Muscle layer of colon (tissue), 2 donors: Measurements from ENCODE around the gene CENPB.

ENCODE experiments used
- H3K27ac ChIP-seq: one replicate; pipeline ENCODE4 v1.7.0; 2013; ENCODE audit warnings: low read depth, mild to moderate bottlenecking, low read length, moderate library complexity
- H3K27me3 ChIP-seq, 2 donors: one replicate each; pipeline ENCODE4 v1.7.0; 2013; ENCODE audit warnings: low read length in 2 of 2, mild to moderate bottlenecking in 2 of 2; ENCODE audit not compliant: insufficient read depth in 2 of 2, control insufficient read depth in 1 of 2
- H3K36me3 ChIP-seq: one replicate; pipeline ENCODE4 v1.7.0; 2013; ENCODE audit warnings: mild to moderate bottlenecking, low read length; ENCODE audit not compliant: insufficient read depth
- H3K4me1 ChIP-seq: one replicate; pipeline ENCODE4 v1.7.0; 2013; ENCODE audit warnings: mild to moderate bottlenecking, low read length; ENCODE audit not compliant: insufficient read depth
- H3K4me3 ChIP-seq, 2 donors: one replicate each; pipeline ENCODE4 v1.7.0; 2013; ENCODE audit warnings: low read length in 2 of 2, low read depth in 1 of 2, mild to moderate bottlenecking in 1 of 2, moderate library complexity in 1 of 2
- H3K9ac ChIP-seq: one replicate; pipeline ENCODE4 v1.7.0; 2013; ENCODE audit warnings: low read length
- H3K9me3 ChIP-seq: one replicate; pipeline ENCODE4 v1.7.0; 2013; ENCODE audit warnings: mild to moderate bottlenecking, low read length
- donor health status: abdominal sarcoma.
- donor health status: Adenocarcinoma of cecum.

CENPB gene

DNA sequence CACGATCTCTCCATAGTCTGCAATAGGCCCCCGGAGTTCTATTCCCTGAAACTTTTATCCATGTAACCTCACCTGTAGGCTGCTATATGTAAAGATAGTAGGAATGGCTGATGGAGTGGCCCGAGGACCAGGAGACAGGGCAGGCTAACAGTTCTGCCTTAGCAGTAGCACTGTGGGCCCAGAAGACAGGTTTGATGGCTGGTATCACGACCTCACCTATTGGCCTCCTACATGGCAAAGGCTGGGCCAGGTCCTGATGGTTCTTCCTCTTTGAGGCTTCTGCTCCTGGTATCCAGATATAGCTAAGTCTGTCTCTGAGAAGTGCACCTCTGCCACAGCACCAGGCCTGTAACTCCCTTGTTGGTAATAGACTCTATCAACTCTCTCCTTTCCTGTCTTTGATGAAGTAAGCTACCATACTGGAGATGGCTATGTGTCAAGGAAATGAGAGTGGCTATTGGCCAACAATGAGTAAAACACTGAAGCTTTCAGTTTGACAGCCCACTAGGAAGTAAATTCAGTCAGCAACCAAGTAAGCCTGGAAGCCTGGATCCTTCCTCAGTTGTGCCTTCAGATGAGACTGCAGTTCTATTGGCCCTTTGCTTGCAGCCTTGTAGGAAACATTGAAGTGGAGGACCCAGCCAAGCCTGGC lies 11.0 kb downstream of the CENPB start:
- no peak overlapping the region for H3K27ac ChIP-seq
- H3K27me3 ChIP-seq = no peaks in the 10 kb centered on the region
- H3K4me3 ChIP-seq = no peak overlapping the region
- no peak overlapping the region for H3K9ac ChIP-seq
- peaks cover 14% of the 10 kb centered on the region for H3K4me1 ChIP-seq
- H3K9me3 ChIP-seq = no peaks in the 10 kb centered on the region
- H3K36me3 ChIP-seq = no peaks in the 10 kb centered on the region

DNA sequence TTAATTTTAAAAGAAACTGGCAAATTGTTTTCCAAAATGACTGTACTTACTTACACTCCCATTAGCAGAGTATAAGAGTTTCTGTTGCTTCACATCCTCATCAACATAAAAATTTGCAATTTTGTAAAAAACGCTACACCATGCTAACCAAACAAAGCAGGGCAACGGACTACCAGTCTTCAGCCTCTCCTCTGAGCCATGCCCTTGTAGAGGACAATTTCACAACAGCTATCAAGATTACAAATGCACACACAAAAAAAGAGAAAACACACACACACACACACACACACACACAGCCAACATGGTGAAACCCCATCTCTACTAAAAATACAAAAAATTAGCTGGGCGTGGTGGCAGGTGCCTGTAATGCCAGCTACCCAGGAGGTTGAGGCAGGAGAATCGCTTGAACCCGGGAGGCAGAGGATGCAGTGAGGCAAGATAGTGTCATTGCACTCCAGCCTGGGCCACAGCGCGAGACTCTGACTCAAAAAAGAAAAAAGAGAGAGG lies 14.9 kb downstream of the CENPB start:
- Histone ChIP-seq H3K4me3 (no peak overlapping the region), H3K9ac (no peak overlapping the region)

DNA sequence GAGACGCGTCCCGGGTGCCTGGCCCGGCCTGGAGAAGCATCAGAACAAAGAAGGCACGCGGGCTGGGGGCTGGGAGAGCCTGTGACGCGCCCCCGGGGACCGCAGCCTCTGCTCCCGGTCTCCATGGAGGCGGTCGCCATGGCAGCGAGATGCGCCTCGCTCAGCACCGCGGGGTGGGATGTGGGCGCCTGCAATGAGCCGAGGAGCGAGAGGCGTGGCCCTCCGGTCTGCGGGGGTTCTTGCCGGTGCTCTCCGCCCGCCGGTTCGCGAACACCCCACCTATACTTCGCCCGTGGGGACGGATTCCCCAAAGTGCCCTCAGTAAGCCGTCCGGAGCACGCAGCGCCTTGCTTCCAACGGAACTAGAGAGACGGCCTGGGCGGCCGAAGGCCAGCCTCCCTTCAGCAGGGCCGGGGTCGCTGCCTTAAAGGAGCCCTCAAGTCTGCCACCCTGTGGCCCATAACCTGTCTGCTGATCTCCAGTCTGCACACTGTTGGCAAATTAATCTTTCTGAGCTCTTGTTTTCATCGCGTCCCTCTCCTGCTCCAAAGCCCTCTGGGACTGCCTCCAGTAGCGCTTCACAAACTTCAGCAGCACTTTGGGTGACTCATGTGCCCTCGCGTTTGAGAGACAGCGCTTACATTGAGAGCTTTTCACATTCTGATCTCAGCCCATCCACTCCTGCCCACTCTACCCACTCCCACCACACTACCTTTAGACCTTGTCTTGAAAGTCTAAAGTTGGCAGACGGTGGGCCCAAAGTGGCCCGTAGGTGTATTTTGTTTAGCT lies 18.0 kb downstream of the CENPB start:
- Histone ChIP-seq H3K27ac (peak overlapping the region; percentile 91), H3K4me1 (peaks cover 41% of the 10 kb centered on the region), H3K9ac (peak overlapping the region; percentile 53), H3K4me3 (peak overlapping the region; percentile 52 to 82), H3K27me3 (no peaks in the 10 kb centered on the region), H3K9me3 (no peaks in the 10 kb centered on the region), H3K36me3 (no peaks in the 10 kb centered on the region)

More for the DNA sequence above, 14.9 kb downstream of the CENPB start:
- Histone ChIP-seq H3K27me3 (no peaks in the 10 kb centered on the region), H3K36me3 (no peaks in the 10 kb centered on the region), H3K4me1 (peaks cover 10% of the 10 kb centered on the region), H3K9me3 (no peaks in the 10 kb centered on the region), H3K27ac (no peak overlapping the region)

DNA sequence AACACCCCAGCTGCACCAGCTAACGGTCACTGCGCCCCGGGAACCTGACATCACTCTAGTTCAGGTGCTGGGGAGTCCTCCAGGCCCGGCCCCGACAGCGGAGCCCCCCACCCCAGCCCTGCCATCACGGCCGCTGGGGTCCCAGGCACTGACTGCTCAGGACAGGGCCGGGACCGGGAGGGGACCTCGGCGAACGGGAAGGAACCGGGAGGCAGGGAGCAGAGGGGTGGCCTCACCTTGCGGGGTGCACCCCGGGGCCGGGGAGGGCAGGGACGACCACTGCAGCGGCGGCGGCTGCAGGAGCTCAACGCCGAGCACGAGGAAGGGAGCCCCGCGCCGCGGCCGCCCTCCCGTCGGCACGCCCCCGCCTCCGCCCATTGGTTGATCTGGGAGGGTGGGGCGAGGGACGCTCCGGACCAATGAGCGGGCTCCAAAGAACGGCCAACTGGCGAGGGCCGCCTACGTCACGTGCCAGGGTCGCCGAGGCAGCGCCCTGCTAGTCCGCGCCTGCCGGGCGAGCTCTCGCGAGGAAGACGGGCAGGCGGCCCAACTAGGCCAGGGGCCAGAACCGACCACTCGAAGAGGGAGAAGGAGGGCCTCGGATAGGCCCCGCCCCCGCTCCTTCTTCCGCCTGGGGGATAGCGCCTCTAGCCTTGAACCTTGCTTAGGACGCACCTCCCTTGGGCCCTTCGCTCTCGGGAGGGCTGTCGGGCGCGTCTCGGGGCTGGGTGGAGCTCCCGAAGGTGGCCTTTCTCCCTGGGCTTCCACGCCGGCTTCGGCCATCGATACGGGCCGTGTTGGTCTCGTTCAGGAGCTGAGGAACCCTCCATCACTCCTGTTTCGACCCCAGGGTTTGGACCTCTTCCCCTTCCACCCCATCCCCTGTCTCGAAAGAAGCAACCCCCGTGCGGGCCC lies 18.9 kb downstream of the CENPB start, which contains the start of gene ADISSP:
ADISSP (minus strand) TSS at position 327 of the 915 bp plus-strand sequence. CDS start 7,653 bp downstream, outside the sequence.
- H3K9ac ChIP-seq = peak within 1 kb of the TSS; percentile 53
- peak within 1 kb of the TSS; percentile 91 for H3K27ac ChIP-seq
- no peaks in the 10 kb centered on the region for H3K36me3 ChIP-seq
- no peaks in the 10 kb centered on the region for H3K9me3 ChIP-seq
- peaks cover 43% of the 10 kb centered on the region for H3K4me1 ChIP-seq
- H3K27me3 ChIP-seq = no peaks in the 10 kb centered on the region
- H3K4me3 ChIP-seq = peak within 1 kb of the TSS; percentile 52 to 82

- peak overlapping the region; percentile 51 to 82 for H3K4me3 ChIP-seq
- no peaks in the 10 kb centered on the region for H3K9me3 ChIP-seq
- no peaks in the 10 kb centered on the region for H3K36me3 ChIP-seq
- peak overlapping the region; percentile 37 for H3K9ac ChIP-seq
- peak overlapping the region; percentile 74 for H3K27ac ChIP-seq
- no peaks in the 10 kb centered on the region for H3K27me3 ChIP-seq
- peaks cover 49% of the 10 kb centered on the region for H3K4me1 ChIP-seq
Observed at GRCh38 chr20:3767110-3767426, 19.5 kb downstream of the CENPB start.

DNA sequence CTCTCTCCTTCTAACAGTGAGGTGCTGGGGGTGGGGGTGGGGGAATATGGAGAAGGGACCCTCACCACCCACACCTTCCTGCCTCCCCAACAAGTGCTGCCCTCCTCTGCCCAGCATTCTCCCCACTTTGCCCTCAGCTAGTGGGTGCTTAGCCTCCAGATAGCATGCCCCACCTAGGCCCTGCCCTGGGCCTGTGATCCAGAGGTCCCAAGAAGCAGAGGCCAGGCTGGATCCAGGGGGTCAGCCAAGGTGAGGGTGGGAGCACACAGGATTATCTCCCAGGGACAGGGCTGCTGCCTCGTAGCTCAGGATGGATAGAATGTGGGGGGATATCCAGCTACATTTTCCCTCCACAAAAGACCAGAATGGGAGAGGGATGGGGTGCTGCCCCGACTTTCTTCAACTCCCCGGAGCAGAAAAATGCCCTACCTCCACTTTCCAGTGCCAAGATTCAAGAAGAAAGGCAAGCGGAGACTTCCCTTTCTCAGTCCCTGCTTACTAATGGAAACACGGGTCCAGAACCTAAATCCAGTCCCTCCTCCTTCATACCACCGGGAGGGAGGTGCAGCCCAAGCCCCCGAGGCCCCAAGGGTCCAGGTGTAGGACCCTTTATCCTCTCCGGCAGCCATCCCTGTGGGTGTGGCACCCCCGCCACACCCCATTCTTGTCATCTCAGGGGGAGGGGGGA lies 20.0 kb downstream of the CENPB start:
- Histone ChIP-seq H3K4me1 (peaks cover 54% of the 10 kb centered on the region), H3K27ac (peak overlapping the region; percentile 74), H3K9ac (peak overlapping the region; percentile 37), H3K9me3 (no peaks in the 10 kb centered on the region), H3K4me3 (peak overlapping the region; percentile 51 to 82), H3K27me3 (no peaks in the 10 kb centered on the region), H3K36me3 (no peaks in the 10 kb centered on the region)

DNA sequence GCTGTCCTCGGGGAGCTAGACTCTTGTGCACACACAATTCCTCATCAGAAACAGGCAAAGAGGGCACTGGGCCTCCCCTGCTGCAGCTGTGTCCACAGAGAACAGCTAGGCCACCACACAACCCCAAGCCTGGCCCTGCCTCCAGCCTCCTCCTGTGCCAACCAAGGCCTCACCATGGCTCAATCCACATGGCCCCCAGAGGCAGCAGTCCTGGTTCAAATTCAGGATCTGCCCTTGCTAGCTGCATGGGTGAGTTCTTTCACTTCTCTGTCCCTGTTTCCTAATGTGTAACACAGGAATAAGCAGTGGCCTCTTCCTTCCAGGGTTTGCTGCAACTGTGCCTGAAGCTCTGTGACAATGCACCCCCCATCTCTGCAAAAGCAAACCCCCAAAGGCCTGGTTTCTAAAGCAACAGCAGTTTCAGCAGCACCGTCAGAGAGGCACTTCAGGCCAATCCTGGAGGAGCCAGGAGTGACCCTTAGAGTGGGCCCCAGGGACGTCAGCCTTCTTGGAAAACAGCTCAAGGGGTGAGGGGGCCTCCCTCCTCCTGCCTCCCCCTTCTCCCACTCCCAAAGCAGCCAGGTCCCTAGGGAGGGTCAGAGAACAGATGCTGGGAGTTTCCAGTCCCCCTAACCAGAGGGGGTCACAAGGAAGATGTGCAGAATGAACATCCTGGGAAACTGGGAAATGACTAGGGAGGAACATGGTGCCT lies 21.2 kb downstream of the CENPB start:
- Histone ChIP-seq H3K9me3 (no peaks in the 10 kb centered on the region), H3K27ac (no peak overlapping the region), H3K9ac (no peak overlapping the region), H3K4me3 (peak overlapping the region in 1 of 2 donors; percentile 82), H3K4me1 (peaks cover 64% of the 10 kb centered on the region), H3K27me3 (no peaks in the 10 kb centered on the region), H3K36me3 (no peaks in the 10 kb centered on the region)

DNA sequence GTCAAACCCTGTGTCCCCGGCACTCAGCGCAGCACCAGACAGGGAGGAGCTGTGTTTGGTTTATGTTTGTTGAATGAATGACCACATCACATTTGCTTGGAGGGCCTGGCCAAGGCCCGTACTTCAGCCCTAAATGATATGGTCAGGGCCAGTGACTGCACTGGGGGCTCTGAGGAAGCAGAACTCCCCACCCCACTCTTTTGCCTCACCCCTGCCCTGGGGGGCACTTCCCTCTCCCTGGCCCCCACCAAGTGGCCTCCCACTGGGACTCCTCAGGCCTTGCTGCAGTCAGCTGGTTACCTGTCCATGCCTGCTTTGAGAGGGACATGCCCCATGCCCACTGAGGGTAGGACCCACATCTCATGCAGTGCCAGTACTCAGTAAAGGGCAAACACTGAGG lies 21.9 kb downstream of the CENPB start:
- Histone ChIP-seq H3K4me1 (peaks cover 71% of the 10 kb centered on the region), H3K27me3 (no peaks in the 10 kb centered on the region), H3K27ac (no peak overlapping the region), H3K9me3 (no peaks in the 10 kb centered on the region), H3K36me3 (no peaks in the 10 kb centered on the region), H3K9ac (no peak overlapping the region), H3K4me3 (no peak overlapping the region)

GRCh38 chr20:3763671-3764601 lies 22.6 kb downstream of the CENPB start:
- H3K27ac ChIP-seq = peak overlapping the region; percentile 21
- H3K9ac ChIP-seq = no peak overlapping the region
- no peak overlapping the region for H3K4me3 ChIP-seq
- no peaks in the 10 kb centered on the region for H3K27me3 ChIP-seq
- H3K9me3 ChIP-seq = no peaks in the 10 kb centered on the region
- H3K36me3 ChIP-seq = no peaks in the 10 kb centered on the region
- peaks cover 70% of the 10 kb centered on the region for H3K4me1 ChIP-seq
